Retinal pigment epithelial cell (primary cell): ENCODE measurements around the gene CDC42EP5.
"Not testable (repeated sequence)": the region's sequence is repeated elsewhere in the genome, so short reads cannot be mapped to it uniquely, and the experiment has no call there.

Experiments used
- DNase-seq: peaks from one replicate; pipeline ENCODE4 v3.0.0-alpha.2; 2010; ENCODE audit warnings: low read depth
- H3K4me3 ChIP-seq: 2 replicates; pipeline ENCODE4 v1.5.1; 2011; ENCODE audit warnings: mild to moderate bottlenecking, low read length, control low read depth, moderate library complexity
- TF ChIP-seq, protein P1 (sequence below): conservative IDR thresholded peaks from 2 replicates; pipeline ENCODE4 v1.5.1; 2011; ENCODE audit warnings: low read depth, low read length, control low read depth, inconsistent platforms

The CDC42EP5 gene

GRCh38 chr19:54473071-54473891 is at the start of gene CDC42EP5:
TSS of gene CDC42EP5 (minus strand) at chr19:54473296. CDS start at chr19:54465547, 7,749 bp downstream.
- TF ChIP-seq, protein P1, sequence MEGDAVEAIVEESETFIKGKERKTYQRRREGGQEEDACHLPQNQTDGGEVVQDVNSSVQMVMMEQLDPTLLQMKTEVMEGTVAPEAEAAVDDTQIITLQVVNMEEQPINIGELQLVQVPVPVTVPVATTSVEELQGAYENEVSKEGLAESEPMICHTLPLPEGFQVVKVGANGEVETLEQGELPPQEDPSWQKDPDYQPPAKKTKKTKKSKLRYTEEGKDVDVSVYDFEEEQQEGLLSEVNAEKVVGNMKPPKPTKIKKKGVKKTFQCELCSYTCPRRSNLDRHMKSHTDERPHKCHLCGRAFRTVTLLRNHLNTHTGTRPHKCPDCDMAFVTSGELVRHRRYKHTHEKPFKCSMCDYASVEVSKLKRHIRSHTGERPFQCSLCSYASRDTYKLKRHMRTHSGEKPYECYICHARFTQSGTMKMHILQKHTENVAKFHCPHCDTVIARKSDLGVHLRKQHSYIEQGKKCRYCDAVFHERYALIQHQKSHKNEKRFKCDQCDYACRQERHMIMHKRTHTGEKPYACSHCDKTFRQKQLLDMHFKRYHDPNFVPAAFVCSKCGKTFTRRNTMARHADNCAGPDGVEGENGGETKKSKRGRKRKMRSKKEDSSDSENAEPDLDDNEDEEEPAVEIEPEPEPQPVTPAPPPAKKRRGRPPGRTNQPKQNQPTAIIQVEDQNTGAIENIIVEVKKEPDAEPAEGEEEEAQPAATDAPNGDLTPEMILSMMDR = no peak
- DNase-seq = no peak
- H3K4me3 ChIP-seq = no peak within 1 kb of the TSS

- H3K4me3 ChIP-seq = no peak overlapping the region
- TF ChIP-seq, protein P1 = no peak
- DNase-seq = no peak
Observed at GRCh38 chr19:54521860-54522513, 48.9 kb upstream of the CDC42EP5 start.

- H3K4me3 ChIP-seq = no peak overlapping the region
- no peak for DNase-seq
- TF ChIP-seq, protein P1 = no peak
Observed at GRCh38 chr19:54521022-54521859, 48.1 kb upstream of the CDC42EP5 start.

DNA sequence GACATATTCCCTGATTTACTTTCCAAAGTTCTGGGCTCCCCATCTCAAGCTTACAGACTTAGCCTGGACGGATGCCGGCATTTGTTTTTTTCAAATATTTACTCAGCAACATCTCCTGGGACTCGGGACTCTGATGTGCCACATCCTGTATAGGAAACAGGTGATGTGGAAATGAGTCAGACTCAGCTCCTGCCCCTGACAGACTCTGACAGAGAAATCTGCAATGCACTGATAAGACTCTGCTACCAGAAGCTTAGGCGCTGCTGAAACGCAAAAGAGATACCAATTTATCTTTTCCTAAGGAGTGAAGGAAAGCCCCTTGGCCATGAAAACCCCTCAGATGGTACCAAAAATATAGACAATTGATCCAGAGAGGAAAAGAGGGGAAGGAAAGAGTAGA is 45.7 kb upstream of the CDC42EP5 start:
- H3K4me3 ChIP-seq = no peak overlapping the region
- DNase-seq = no peak
- TF ChIP-seq, protein P1 = no peak

DNA sequence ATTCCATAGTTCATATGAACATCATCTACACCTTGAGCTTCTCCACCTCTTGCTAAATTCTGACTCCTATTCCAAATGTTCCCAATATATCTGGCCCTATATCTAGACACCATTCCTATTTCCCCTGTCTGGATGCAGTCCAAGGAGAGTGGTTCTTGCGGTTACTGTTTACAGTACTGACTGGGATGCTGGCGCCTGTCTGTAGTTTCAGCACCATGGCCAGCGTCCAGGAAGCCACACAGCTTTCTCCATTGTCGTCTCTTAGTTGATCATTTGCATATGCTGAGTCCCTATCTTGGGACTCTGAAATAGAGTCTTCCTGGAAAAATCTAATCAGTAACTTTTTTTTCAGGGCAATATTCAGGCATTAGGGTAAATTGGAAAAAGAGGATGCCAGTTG is 44.4 kb upstream of the CDC42EP5 start:
- TF ChIP-seq, protein P1 = no peak
- H3K4me3 ChIP-seq = no peak overlapping the region
- DNase-seq = no peak

DNA sequence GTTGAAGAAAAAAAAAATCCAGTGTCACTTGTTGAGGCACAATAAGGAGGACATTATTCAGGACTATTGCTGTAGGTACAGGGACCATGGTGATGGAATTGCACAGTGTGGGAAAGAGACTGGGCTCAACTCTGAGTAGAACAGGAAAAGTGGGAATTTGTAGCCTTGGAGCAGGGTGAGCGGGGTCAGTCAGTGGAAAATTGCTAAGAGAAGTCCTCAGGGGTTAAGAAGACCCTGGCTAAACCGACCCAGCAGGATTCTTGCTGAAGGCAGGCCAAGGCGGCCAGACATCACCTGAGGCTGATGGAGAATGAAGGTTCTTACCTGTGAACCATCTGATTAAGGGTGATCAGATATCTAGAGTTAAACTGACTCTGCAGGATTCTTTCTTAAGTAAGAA is 42.1 kb upstream of the CDC42EP5 start:
- TF ChIP-seq, protein P1 = no peak
- DNase-seq = no peak
- H3K4me3 ChIP-seq = no peak overlapping the region

DNA sequence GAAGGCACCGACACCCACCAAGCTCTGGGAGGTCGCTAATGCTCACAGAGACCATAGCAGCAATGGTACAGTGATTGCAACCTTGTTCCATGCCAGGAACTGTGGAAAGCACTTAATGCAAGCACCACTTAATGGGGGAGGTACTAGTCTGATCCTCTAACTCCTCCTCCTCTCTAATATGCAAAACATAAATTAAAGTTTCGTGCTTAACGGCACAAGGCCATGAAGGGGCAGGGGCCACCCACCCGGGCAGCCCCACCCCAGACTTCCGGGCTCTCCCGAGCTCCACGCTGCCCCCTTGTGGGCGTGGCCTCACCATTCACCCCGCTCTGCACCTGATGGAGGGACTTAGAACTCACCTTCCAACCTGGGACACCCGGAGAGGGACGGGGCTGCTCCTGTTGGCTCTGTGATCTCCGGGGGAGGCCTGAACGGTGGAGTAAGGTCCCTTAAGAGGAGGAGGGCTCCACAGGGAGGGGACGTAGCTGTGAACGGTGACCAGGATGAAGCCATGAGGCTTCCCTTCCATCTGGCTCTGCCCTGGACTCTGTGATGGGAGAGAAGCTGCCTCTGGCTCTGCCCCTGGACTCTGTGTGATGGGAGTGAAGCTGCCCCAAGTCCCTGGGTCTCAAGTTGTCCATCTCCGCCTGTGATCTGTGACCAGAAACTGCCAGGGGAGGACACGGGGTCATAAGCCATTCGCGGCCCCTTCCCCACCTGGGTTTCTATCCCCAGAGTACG is 36.3 kb upstream of the CDC42EP5 start:
- not testable (repeated sequence) for DNase-seq

GRCh38 chr19:54508487-54508886 is 35.4 kb upstream of the CDC42EP5 start:
- DNase-seq, H3K4me3 ChIP-seq: not testable (repeated sequence)

More for the DNA sequence above, 36.3 kb upstream of the CDC42EP5 start:
- H3K4me3 ChIP-seq = not testable (repeated sequence)
